Measurements from ENCODE around the gene KCNMA1. TPM values are rescaled to one million over a fixed set of nuclear protein-coding genes. Genes with fewer than 3 reads are reported as not detected.

The KCNMA1 gene
- total RNA-seq, 1 experiment from 2014 or later: 0.49 TPM

- peaks cover 26% of the 10 kb centered on the region for H3K27me3 ChIP-seq (ENCODE audit: insufficient read depth, low read length)
- RAD21 ChIA-PET (ENCODE audit: low non-redundant PET in 1 of 2, low total read pairs in 2 of 2, uncharacterized antibody in 2 of 2, unreplicated experiment in 2 of 2): no interaction called here
- intact Hi-C loops (cut with micrococcal nuclease): no loop called here
- no peaks in the 10 kb centered on the region for H3K9me3 ChIP-seq (ENCODE audit: control insufficient read depth in 1 of 2, insufficient read depth in 1 of 2, low read depth in 1 of 2, low read length in 2 of 2)
- H3K4me2 ChIP-seq (ENCODE audit: low read length): no peak overlapping the region
- DNase-seq (ENCODE audit: low read depth, low spot score): no peak
- no peak overlapping the region for H2AFZ ChIP-seq (ENCODE audit: low read depth, low read length, poor library complexity, severe bottlenecking)
- no peaks in the 10 kb centered on the region for H3K4me1 ChIP-seq (ENCODE audit: control insufficient read depth in 1 of 2, insufficient read depth in 2 of 2, low read length in 2 of 2)
- H3K79me2 ChIP-seq (ENCODE audit: insufficient read depth, low read length): no peaks in the 10 kb centered on the region
- CTCF ChIA-PET: no interaction called here
- POLR2A ChIA-PET: no interaction called here
- no peak overlapping the region for H3K27ac ChIP-seq (ENCODE audit: low read depth, low read length)
- no peak overlapping the region for H3K4me3 ChIP-seq (replicated peaks in 1 of 2; ENCODE audit: low read depth in 1 of 2, low read length in 2 of 2)
- no peaks in the 10 kb centered on the region for H3K36me3 ChIP-seq (ENCODE audit: control insufficient read depth in 1 of 2, insufficient read depth in 2 of 2, low read length in 2 of 2)
- TF ChIP-seq REST (IDR thresholded peaks at IDR 0.05; ENCODE audit: low read depth): peak; percentile 87
- TF ChIP-seq EZH2phosphoT487 (IDR thresholded peaks at IDR 0.05; ENCODE audit: borderline replicate concordance): no peak
- TF ChIP-seq CEBPB (IDR thresholded peaks at IDR 0.05; ENCODE audit: low read depth): no peak
- ATAC-seq: no peak
- no TSS peak for BruUV-seq (replicated peaks)
- H3K9ac ChIP-seq (ENCODE audit: low read length): no peak overlapping the region
- H4K20me1 ChIP-seq (ENCODE audit: insufficient read depth): no peaks in the 10 kb centered on the region; the same call in 1 of the 2 replicates
- H3K9me2 ChIP-seq (ENCODE audit: insufficient read depth): no peaks in the 10 kb centered on the region
These were observed 309.3 kb downstream of the KCNMA1 start for GRCh38 chr10:77328272-77328816.

GRCh38 chr10:77325233-77325537, 312.4 kb downstream of the KCNMA1 start:
- Histone ChIP-seq H3K27me3 (ENCODE audit: insufficient read depth, low read length) (peaks cover 40% of the 10 kb centered on the region), H4K20me1 (ENCODE audit: insufficient read depth) (no peaks in the 10 kb centered on the region; the same call in 1 of the 2 replicates), H3K4me3 (replicated peaks in 1 of 2; ENCODE audit: low read depth in 1 of 2, low read length in 2 of 2) (no peak overlapping the region), H3K36me3 (ENCODE audit: control insufficient read depth in 1 of 2, insufficient read depth in 2 of 2, low read length in 2 of 2) (no peaks in the 10 kb centered on the region), H3K4me1 (ENCODE audit: control insufficient read depth in 1 of 2, insufficient read depth in 2 of 2, low read length in 2 of 2) (no peaks in the 10 kb centered on the region), H3K9me3 (ENCODE audit: control insufficient read depth in 1 of 2, insufficient read depth in 1 of 2, low read depth in 1 of 2, low read length in 2 of 2) (no peaks in the 10 kb centered on the region), H3K79me2 (ENCODE audit: insufficient read depth, low read length) (no peaks in the 10 kb centered on the region), H2AFZ (ENCODE audit: low read depth, low read length, poor library complexity, severe bottlenecking) (no peak overlapping the region), H3K27ac (ENCODE audit: low read depth, low read length) (no peak overlapping the region), H3K4me2 (ENCODE audit: low read length) (no peak overlapping the region), H3K9me2 (ENCODE audit: insufficient read depth) (no peaks in the 10 kb centered on the region), H3K9ac (ENCODE audit: low read length) (no peak overlapping the region)
- BruUV-seq (replicated peaks): no TSS peak
- intact Hi-C loops (cut with micrococcal nuclease): no loop called here
- ATAC-seq (no peak), DNase-seq (ENCODE audit: low read depth, low spot score) (no peak)
- POLR2A ChIA-PET: no interaction called here
- CTCF ChIA-PET: no interaction called here
- TF ChIP-seq YY1 (IDR thresholded peaks at IDR 0.05; ENCODE audit: extremely low read depth, insufficient replicate concordance, low read depth, low read length) (no peak), FOSL1 (IDR thresholded peaks at IDR 0.05; ENCODE audit: low read depth) (no peak), EZH2 (IDR thresholded peaks at IDR 0.05) (no peak), CTCF (IDR thresholded peaks at IDR 0.05 in 2 of 3, conservative IDR thresholded peaks at IDR 0.05 in 1 of 3; ENCODE audit: borderline replicate concordance in 1 of 3, insufficient read depth in 1 of 3, low read depth in 2 of 3, low read length in 2 of 3) (no peak)
- RAD21 ChIA-PET (ENCODE audit: low non-redundant PET in 1 of 2, low total read pairs in 2 of 2, uncharacterized antibody in 2 of 2, unreplicated experiment in 2 of 2): no interaction called here

Data from HCT116 (cell line).